ENCODE results near the gene CSRNP2. TPM values are rescaled to one million over a fixed set of nuclear protein-coding genes. Genes with fewer than 3 reads are reported as not detected.

The CSRNP2 gene
- 10 to 100 TPM; 13.7 to 17.5 TPM for total RNA-seq

DNA sequence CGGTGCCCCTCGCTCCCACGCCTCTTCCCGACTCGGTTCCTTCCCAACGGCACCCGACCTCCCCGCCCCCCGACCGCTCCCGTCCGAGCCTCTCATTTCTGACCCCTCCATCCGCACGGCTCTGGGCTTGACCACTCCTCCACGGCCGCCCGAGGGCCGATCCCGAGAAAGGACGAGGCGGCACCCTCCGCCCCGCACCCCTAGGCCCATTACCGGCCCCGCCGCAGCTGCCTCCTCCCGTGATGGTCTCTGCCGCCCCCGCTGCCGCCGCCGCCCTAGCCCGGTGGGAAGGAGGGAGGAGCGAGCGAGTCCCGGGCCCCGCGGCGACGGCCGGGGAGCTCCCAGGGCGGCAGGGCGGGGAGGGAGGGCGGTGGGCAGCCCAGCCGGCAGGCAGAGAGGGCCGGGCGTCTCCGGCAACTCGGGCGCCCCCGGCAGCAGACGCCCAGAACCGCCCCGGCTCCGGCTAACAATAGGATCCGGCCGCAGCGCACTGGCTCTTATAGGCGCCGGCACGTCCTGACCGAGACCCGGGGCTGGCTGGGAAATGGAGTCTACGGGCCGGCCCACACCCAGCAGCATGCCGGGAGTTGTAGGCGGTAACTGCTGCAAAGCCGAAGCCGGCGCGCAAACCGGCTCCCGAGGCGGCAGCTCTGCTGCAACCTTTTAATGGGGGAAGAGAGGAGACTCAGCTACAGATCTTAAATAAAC lies at the start of gene CSRNP2:
CSRNP2 (minus strand) TSS at position 471 of the 708 bp plus-strand sequence. CDS start 7,035 bp downstream, outside the sequence.

GRCh38 chr12:51047655-51048540 lies 35.5 kb downstream of the CSRNP2 start, which contains the start of gene LETMD1:
LETMD1 (plus strand) TSS chr12:51048327; CDS start chr12:51048357, 30 bp downstream.

GRCh38 chr12:51025836-51026638 lies 57.4 kb downstream of the CSRNP2 start, which contains the start of gene SLC11A2:
SLC11A2 (minus strand) TSS chr12:51026384; CDS start chr12:51010728, 15,656 bp downstream.

Other genes starting within 250 kb of the CSRNP2 start
- not detected for gene TMPRSS12, start 240.7 kb downstream of the CSRNP2 start, total RNA-seq
- gene HIGD1C, start 131.1 kb downstream of the CSRNP2 start, total RNA-seq: not detected
- gene SLC11A2, start 57.2 kb downstream of the CSRNP2 start, total RNA-seq: 10 to 100 TPM; 35.0 to 38.9 TPM
- 10 to 100 TPM; 73.7 to 75.2 TPM for gene LETMD1, start 35.3 kb downstream of the CSRNP2 start, total RNA-seq
- 10 to 100 TPM; 33.6 to 37.9 TPM for gene TFCP2, start 89.5 kb upstream of the CSRNP2 start, total RNA-seq
- 1 to 10 TPM; 3.7 to 5.8 TPM for gene POU6F1, start 134.5 kb upstream of the CSRNP2 start, total RNA-seq
- 100 to 1,000 TPM; 232 to 242 TPM for gene DAZAP2, start 155.2 kb upstream of the CSRNP2 start, total RNA-seq
- 1 to 10 TPM; 2.6 to 3.1 TPM for gene SMAGP, start 186.8 kb upstream of the CSRNP2 start, total RNA-seq
- 100 to 1,000 TPM; 240 to 248 TPM for gene BIN2, start 240.6 kb upstream of the CSRNP2 start, total RNA-seq

All from activated naive CD4-positive, alpha-beta T cell treated with anti-CD3 and anti-CD28 coated beads, Interleukin-2, amount 10 ng/mL, durations not matched to agents 5 hours and 36 hours (primary cell).